Memory B cell (primary cell): Measurements from ENCODE around the gene GRID2.

Experiments
- ATAC-seq: fragments of 150-1000 bp; cut with Tn5 transposase; 2 replicates; pipeline ENCODE4 v1.10.0; 2021; ENCODE audit warnings: low read depth, mild to moderate bottlenecking, moderate library complexity
- DNase-seq, 2 donors: peaks; one replicate each; pipeline ENCODE4 v3.0.0; 2022; ENCODE audit warnings: low spot score in 2 of 2
- H3K27ac Mint-ChIP-seq: one replicate; pipeline ENCODE4 v1.8.0; 2022; ENCODE audit warnings: mild to moderate bottlenecking, moderate library complexity, mixed read lengths
- H3K27me3 Mint-ChIP-seq: one replicate; pipeline ENCODE4 v1.8.0; 2022; ENCODE audit warnings: mixed read lengths
- H3K36me3 Mint-ChIP-seq: one replicate; pipeline ENCODE4 v1.8.0; 2022; ENCODE audit warnings: mild to moderate bottlenecking, mixed read lengths
- H3K4me1 Mint-ChIP-seq: one replicate; pipeline ENCODE4 v1.8.0; 2022; ENCODE audit warnings: mixed read lengths
- H3K4me3 Mint-ChIP-seq: one replicate; pipeline ENCODE4 v1.8.0; 2022; ENCODE audit warnings: mild to moderate bottlenecking, moderate library complexity, mixed read lengths
- H3K9me3 Mint-ChIP-seq: one replicate; pipeline ENCODE4 v1.8.0; 2022; ENCODE audit warnings: mixed read lengths

The GRID2 gene

DNA sequence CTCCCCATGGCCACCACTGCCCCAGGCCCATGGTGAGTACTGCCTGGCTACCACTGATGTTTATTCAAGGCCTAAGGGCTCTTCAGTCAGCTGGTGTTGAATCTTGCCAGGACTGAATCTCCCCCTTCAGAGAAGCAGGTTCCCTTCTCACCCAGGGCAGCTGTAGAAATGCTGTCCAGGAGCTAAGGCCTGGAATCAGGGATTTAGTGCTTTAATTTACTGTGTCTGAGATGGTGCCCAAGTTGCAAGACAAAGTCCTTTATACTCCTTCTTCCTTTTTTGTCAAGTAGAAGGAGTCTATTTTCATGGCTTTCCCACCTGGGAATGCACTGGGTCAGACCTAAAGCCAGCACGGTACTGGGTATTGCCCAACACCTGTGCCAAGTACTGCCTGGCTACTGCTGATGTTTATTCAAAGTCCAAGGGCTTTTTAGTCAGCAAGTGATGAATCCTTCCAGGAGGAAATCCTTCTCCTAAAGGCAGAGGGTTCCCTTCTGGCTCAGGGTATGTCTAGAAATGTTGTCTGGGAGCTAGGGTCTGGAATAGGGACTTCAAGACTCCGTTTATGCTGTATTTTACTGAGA, 1407.2 kb downstream of the GRID2 start:
- Mint-ChIP-seq H3K9me3 (no peaks in the 10 kb centered on the region), H3K27me3 (no peaks in the 10 kb centered on the region), H3K4me1 (no peaks in the 10 kb centered on the region), H3K27ac (no peak overlapping the region), H3K4me3 (no peak overlapping the region), H3K36me3 (no peaks in the 10 kb centered on the region)
- DNase-seq (no peak), ATAC-seq (no peak)

DNA sequence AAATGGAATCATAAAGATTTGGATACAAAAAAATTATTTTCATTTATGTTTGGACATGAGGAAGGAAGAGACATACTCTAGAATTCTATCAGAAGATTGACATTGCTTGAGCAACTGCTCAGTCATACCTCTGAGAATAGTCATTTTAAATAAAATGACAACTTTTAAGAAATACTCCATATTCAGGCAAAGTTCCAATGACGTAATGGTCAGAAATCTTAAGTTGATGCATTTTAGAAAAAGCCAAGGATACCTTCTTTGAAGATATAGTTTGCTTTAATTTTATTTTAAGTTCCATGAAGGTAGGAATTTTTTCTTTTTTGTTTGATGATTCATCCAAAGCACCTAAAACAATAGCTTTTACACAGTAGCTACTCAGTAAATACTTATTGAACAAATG, 1414.5 kb downstream of the GRID2 start:
- Mint-ChIP-seq H3K36me3 (no peaks in the 10 kb centered on the region), H3K4me1 (no peaks in the 10 kb centered on the region), H3K27me3 (no peaks in the 10 kb centered on the region), H3K9me3 (no peaks in the 10 kb centered on the region), H3K4me3 (no peak overlapping the region), H3K27ac (no peak overlapping the region)
- ATAC-seq (no peak), DNase-seq (no peak)

DNA sequence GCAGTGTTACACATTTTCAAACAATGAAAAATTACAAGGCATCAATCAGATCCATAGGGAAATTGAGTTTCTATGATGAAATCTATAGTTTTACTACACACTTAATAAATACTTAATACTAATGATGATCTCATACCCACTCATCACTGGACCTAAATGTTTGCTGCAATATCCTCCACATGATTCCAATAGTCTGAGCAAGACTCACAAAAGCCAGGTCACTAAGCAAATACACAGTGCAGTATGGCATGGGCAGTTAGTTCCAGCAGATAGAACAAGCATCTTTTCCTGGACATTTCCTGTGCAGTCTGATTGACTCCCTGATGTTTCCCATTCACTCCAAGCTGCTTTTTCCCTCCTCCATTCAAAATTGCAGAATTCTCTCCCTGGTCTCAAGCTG, 1415.8 kb downstream of the GRID2 start:
- no peak for DNase-seq

DNA sequence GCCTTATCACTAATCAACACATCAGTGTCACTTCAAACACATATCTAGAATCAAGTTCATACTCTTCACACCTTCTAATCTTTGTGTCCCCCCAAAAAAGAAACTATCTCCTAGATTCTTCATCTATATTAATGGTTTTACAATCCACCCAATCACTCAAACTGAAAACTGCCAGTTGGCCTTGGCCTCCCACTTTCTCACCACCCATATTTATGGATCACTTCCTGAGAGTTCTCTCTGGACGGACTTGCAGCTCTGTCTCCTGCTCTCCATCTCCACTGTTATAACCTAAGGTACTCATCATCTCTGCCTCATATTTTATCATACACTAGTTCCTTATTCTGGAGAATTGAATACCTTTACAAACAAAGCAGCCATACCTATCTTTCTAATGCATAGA, 1418.7 kb downstream of the GRID2 start:
- Mint-ChIP-seq H3K27me3 (no peaks in the 10 kb centered on the region), H3K9me3 (no peaks in the 10 kb centered on the region), H3K4me3 (no peak overlapping the region), H3K36me3 (no peaks in the 10 kb centered on the region), H3K27ac (no peak overlapping the region), H3K4me1 (no peaks in the 10 kb centered on the region)
- ATAC-seq (no peak), DNase-seq (no peak)

More for the DNA sequence above, 1415.8 kb downstream of the GRID2 start:
- H3K9me3 Mint-ChIP-seq, result no peaks in the 10 kb centered on the region
- H3K4me3 Mint-ChIP-seq, result no peak overlapping the region
- no peak for ATAC-seq
- H3K4me1 Mint-ChIP-seq, result no peaks in the 10 kb centered on the region
- H3K36me3 Mint-ChIP-seq, result no peaks in the 10 kb centered on the region
- no peak overlapping the region for H3K27ac Mint-ChIP-seq
- no peaks in the 10 kb centered on the region for H3K27me3 Mint-ChIP-seq

DNA sequence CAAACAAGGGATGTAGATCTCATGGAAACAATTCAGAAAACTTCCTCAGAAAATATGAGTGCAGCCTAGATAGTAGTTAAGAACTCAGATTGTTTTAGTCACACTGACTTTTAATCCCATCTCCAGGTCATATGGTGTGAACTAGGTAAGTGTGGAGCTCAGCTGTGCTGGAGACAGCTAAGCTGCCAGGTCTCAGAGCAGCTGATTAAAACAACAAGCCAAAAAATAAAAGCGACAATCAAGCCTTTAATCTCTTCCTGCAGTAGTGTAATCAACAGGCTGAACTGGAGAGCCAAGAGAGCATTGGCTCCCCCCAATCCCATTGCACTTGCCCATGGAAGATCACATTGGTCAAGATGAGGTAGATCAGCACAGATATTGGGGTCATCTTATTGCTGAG, 1426.5 kb downstream of the GRID2 start:
- Mint-ChIP-seq H3K36me3 (no peaks in the 10 kb centered on the region), H3K4me3 (no peak overlapping the region), H3K27ac (no peak overlapping the region), H3K9me3 (no peaks in the 10 kb centered on the region), H3K4me1 (no peaks in the 10 kb centered on the region), H3K27me3 (no peaks in the 10 kb centered on the region)
- DNase-seq (no peak), ATAC-seq (no peak)

DNA sequence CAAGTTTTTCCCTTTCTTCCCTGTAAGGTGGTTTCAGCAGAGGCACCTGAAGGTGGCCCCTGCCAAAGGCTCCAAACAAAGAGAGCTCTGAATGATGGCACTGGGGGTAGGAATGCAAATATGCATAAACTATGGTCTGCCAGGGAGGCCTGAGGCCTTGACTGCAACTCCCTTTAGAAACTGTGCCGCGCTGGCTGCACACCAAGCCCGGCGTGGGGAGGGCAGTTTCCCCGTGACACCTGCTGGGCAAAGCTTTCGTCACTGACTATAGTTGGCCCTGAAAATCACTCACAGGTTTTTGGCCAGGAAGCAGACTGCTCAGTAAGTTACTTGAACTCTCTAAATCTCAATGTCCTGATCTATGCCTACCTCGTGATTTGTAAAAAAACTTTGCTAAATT, 1427.0 kb downstream of the GRID2 start:
- ATAC-seq (no peak), DNase-seq (no peak)
- Mint-ChIP-seq H3K27ac (no peak overlapping the region), H3K4me1 (no peaks in the 10 kb centered on the region), H3K36me3 (no peaks in the 10 kb centered on the region), H3K9me3 (no peaks in the 10 kb centered on the region), H3K4me3 (no peak overlapping the region), H3K27me3 (no peaks in the 10 kb centered on the region)

DNA sequence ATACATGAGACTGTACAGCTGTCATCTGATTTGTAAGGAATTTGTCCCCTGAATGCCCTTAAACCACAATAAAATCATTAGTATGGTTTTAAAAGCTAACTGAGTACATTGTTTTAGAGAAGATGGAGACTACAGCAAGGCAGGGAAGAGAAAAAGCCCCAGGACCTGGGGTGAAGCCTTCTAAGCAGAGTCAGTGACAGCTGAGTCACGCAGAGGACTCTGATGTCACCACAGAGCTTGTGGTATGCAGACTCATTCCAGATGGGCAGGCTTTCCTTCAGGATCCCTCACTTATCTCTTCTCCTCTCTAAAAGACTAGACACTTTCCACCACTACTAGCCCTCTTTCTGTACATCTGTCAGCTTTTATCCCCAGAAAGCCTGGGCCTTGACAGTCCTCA, 1427.7 kb downstream of the GRID2 start:
- DNase-seq (no peak), ATAC-seq (no peak)
- Mint-ChIP-seq H3K27me3 (no peaks in the 10 kb centered on the region), H3K9me3 (no peaks in the 10 kb centered on the region), H3K4me1 (no peaks in the 10 kb centered on the region), H3K36me3 (no peaks in the 10 kb centered on the region), H3K27ac (no peak overlapping the region), H3K4me3 (no peak overlapping the region)

DNA sequence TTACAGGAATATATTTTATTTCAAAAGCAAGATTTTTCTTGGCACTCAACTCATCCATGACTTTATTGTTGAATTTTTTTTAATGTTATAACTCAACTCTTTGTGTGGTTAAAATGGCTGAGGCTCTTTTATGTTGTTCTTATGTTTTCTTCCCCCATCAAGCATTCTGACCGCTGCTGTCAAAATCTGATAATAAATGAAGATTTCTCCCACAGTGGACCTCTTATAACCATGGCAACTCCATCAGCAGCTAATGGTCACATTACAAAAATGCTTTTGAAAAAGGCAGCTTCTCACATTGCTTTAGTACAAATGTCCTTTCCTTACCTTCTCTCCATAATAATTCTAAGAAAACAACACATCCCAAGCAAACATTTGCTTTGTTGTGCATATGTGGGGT, 1428.7 kb downstream of the GRID2 start:
- ATAC-seq, result no peak
- no peaks in the 10 kb centered on the region for H3K9me3 Mint-ChIP-seq
- no peak overlapping the region for H3K4me3 Mint-ChIP-seq
- no peak for DNase-seq
- H3K4me1 Mint-ChIP-seq, result no peaks in the 10 kb centered on the region
- H3K27ac Mint-ChIP-seq, result no peak overlapping the region
- no peaks in the 10 kb centered on the region for H3K36me3 Mint-ChIP-seq
- no peaks in the 10 kb centered on the region for H3K27me3 Mint-ChIP-seq

DNA sequence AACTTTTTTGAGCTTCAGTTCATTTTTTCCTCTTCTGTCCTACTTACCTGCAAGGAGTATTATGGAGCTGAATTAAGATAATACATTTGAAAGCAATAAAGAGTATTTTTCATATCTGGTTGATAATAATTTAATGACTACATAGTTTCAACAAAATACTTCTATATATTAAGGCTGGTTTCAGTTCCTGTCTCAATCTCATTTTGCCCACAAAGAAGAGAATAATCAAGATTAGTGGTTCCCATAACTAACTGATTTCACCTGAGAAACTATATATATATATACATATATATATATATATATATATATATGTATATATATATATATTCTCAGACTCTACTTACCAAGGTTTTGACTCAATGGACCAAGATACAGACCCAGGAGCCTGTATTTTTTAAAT, 1437.1 kb downstream of the GRID2 start:
- Mint-ChIP-seq H3K27me3 (no peaks in the 10 kb centered on the region), H3K36me3 (no peaks in the 10 kb centered on the region), H3K27ac (no peak overlapping the region), H3K4me1 (no peaks in the 10 kb centered on the region), H3K9me3 (no peaks in the 10 kb centered on the region), H3K4me3 (no peak overlapping the region)
- ATAC-seq (no peak), DNase-seq (no peak)

DNA sequence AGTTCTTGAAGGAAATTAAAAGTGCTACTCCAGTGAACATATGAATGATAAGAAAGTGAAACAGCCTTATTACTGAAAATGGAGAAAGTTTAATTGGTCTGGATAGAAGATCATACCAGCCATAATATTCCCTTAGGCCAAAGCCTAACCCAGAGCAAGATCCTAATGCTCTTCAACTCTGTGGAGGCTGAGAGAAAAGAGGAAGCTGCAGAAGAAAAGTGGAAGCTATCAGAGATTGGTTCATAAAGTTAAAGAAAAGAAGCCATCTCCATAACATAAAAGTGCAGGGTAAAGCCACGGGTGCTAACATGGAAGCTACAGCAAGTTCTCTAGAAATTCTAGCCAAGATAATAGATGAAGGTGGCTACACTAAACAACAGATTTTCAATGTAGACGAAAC, 1439.3 kb downstream of the GRID2 start:
- Mint-ChIP-seq H3K4me1 (no peaks in the 10 kb centered on the region), H3K9me3 (no peaks in the 10 kb centered on the region), H3K27ac (no peak overlapping the region), H3K4me3 (no peak overlapping the region), H3K36me3 (no peaks in the 10 kb centered on the region), H3K27me3 (no peaks in the 10 kb centered on the region)
- no peak for ATAC-seq
- no peak for DNase-seq

DNA sequence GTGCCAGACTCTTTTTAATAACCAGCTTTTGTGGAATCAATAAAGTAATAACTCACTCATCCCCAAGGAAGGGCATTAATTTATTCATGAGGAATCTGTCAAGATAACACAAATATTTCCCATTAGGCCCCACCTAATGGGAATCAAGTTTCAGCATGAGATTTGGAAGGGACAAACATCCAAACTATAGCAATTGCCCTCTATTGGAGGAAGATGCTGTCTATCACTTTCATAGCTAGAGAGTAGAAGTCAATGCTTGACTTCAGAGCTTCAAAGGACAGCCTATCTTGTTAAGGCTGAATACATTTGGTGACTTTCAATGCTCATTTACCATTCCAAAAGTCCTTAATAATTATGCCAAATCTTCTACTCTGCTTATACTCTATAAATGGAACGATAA, 1439.9 kb downstream of the GRID2 start:
- Mint-ChIP-seq H3K27ac (no peak overlapping the region), H3K27me3 (no peaks in the 10 kb centered on the region), H3K4me3 (no peak overlapping the region), H3K36me3 (no peaks in the 10 kb centered on the region), H3K9me3 (no peaks in the 10 kb centered on the region), H3K4me1 (no peaks in the 10 kb centered on the region)
- no peak for DNase-seq
- ATAC-seq, result no peak

DNA sequence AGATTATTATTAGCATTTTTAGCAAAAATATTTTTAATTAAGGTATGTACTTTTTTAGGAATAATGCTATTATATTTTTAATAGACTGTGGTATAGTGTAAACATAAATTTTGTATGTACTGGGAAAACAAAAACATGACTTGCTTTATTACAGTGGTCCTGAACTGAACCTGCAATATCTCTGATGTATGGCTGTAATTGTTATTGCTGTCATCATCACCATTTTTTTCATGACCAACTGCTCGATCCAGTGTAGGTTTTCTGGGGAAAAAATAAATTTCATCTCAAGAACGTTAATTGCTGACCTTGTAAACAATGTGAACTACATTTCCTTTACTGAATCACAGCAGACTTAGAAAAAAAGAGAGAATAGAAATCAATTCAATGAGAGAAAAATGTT, 1441.2 kb downstream of the GRID2 start:
- ATAC-seq, result no peak
- H3K27ac Mint-ChIP-seq, result no peak overlapping the region
- no peaks in the 10 kb centered on the region for H3K36me3 Mint-ChIP-seq

DNA sequence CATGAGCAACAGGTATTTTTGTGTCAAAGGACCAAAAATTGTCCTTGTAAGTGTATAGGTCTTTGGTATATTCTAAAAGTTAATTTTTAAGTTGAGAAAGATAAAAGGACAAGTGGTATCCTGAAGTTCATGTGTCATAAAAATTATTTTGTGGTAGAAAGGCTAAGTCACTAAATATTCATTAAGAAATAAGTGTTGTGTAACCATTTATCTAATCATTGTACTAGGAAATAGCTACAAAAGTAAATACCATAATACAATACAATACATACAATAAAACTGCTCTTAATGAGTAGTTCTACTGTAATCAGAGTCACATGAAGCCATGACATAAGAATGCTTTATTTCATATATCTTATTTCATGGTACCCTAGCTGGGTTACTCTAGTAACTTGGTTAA, 1442.3 kb downstream of the GRID2 start:
- H3K4me1 Mint-ChIP-seq, result peaks cover 12% of the 10 kb centered on the region
- DNase-seq, result no peak
- H3K27me3 Mint-ChIP-seq, result no peaks in the 10 kb centered on the region
- no peak for ATAC-seq
- H3K9me3 Mint-ChIP-seq, result no peaks in the 10 kb centered on the region
- no peak overlapping the region for H3K4me3 Mint-ChIP-seq
- H3K27ac Mint-ChIP-seq, result no peak overlapping the region
- H3K36me3 Mint-ChIP-seq, result no peaks in the 10 kb centered on the region

More for the DNA sequence above, 1441.2 kb downstream of the GRID2 start:
- H3K4me3 Mint-ChIP-seq, result no peak overlapping the region
- peaks cover 12% of the 10 kb centered on the region for H3K4me1 Mint-ChIP-seq
- no peak for DNase-seq
- H3K9me3 Mint-ChIP-seq, result no peaks in the 10 kb centered on the region
- no peaks in the 10 kb centered on the region for H3K27me3 Mint-ChIP-seq

DNA sequence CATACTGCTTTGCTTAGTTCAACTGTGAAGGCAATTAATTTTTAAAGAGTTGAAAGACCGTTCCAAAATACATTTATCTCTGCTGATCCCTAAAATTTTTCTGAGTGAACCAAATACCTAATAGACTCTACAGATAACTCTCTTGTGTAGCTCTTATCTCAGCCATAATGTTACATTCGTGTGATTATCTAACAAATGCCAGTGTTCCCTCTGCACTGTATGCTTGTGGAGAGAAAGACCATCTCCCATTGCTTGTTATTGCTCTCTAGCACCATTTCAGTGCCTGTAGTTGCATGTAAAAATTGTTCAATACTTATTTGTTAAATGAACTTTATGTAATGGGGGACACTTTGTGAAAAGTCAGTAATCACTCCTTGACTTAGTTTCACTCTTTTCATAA, 1443.5 kb downstream of the GRID2 start:
- Mint-ChIP-seq H3K36me3 (no peaks in the 10 kb centered on the region), H3K4me3 (no peak overlapping the region), H3K4me1 (peaks cover 12% of the 10 kb centered on the region), H3K27ac (no peak overlapping the region), H3K9me3 (no peaks in the 10 kb centered on the region), H3K27me3 (no peaks in the 10 kb centered on the region)
- DNase-seq (no peak), ATAC-seq (no peak)

DNA sequence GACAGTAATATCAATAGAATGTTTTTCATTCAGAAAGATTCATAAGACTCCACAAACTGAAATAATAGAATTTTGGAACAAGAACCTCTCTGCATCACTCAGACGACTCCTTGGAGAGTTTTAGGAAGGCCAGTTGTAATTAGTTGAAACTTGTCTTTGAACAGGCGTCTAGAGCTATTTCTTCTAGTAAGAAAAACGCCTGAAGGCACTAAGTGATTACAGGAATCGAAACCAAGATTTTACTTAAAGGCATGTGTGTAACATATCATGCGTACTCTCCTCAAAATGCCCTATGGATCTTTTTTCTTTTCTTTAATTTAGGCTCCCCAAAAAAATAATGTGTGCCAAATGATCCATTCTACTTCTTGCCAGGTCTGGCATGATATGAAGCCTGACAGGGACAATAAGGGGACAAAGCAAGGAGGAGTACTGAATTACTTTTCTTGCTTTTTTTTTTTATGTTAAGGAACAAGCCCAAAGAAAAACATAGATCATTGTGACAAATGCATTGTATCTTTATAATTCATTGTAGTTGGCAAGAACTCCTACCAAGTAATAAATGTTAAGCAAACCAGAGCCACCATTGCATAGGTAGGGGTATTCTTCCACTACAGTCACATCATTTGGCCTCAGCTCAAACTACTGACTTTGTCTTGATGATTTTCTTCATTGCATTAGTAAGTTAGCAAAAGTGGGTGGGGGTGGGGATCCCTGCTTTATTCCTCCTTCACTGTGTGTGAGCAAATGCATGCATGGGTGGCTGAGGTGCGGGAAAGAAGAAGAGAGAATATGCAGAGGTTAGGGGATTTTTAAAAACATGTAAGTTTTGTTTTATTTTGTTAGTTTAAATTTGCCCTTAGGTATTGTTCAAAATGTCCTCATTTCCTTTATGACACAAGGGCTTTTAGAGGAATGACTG, 1444.9 kb downstream of the GRID2 start:
- H3K27ac Mint-ChIP-seq, result peak overlapping the region; percentile 31

More for the DNA sequence above, 1444.9 kb downstream of the GRID2 start:
- DNase-seq (no peak), ATAC-seq (peak; percentile 62)
- H3K27me3 Mint-ChIP-seq, result no peaks in the 10 kb centered on the region
- peaks cover 12% of the 10 kb centered on the region for H3K4me1 Mint-ChIP-seq
- H3K9me3 Mint-ChIP-seq, result no peaks in the 10 kb centered on the region
- no peaks in the 10 kb centered on the region for H3K36me3 Mint-ChIP-seq
- peak overlapping the region; percentile 37 for H3K4me3 Mint-ChIP-seq
